Body of pancreas (tissue), 4 donors: ENCODE data around the gene GPR65.

Experiments
- CTCF ChIP-seq, 7 experiments: fragments of 450-650 bp in 4 of 7; fragments of 200-600 bp in 3 of 7; sonication (generic) in 3 of 7; IDR thresholded peaks; one replicate each; pipeline ENCODE4 v1.5.1; 2016 to 2019; ENCODE audit warnings: antibody characterized with exemption in 7 of 7
- POLR2A ChIP-seq, 3 donors: fragments of 450-650 bp; IDR thresholded peaks; one replicate each; pipeline ENCODE4 v1.6.1; 2016; ENCODE audit warnings: antibody characterized with exemption in 3 of 3, mild to moderate bottlenecking in 2 of 3

- TF ChIP-seq CTCF (IDR thresholded peaks at IDR 0.05), result no peak
- TF ChIP-seq POLR2A (IDR thresholded peaks at IDR 0.05), result no peak
Observed at GRCh38 chr14:88030892-88031291, 26.0 kb downstream of the GPR65 start.
